ENCODE measurements around the gene RASGRF2.

RASGRF2 gene

DNA sequence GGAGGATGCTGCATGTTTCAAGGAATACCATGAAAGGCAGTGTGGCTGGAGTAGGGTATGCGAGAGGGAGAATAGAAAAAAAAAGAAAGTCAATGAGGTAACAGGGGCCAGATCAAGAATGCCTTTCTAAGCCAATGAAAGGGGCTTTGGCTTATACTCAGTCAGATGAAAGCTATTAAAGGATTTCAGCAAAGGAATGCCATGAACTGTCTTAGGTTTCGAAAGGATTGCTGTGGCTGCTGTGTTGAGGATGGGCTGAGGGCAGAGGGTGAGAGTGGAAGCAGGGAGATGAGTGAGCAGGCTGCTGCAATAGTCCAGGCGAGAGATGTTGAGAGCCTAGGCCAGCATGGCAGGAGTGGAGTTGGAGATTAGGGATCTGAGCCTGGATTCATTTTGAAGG is 137.6 kb downstream of the RASGRF2 start:
- TF ChIP-seq FOXM1 (IDR thresholded peaks at IDR 0.05; ENCODE audit: borderline replicate concordance, low read depth), result no peak
- TF ChIP-seq, protein P1, sequence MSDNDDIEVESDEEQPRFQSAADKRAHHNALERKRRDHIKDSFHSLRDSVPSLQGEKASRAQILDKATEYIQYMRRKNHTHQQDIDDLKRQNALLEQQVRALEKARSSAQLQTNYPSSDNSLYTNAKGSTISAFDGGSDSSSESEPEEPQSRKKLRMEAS (IDR thresholded peaks at IDR 0.05), result no peak
- no peak for TF ChIP-seq EP300 (IDR thresholded peaks at IDR 0.05; ENCODE audit: borderline replicate concordance)
- TF ChIP-seq TCF12 (IDR thresholded peaks at IDR 0.05; ENCODE audit: low read depth), result no peak
- no peak for TF ChIP-seq RAD21 (IDR thresholded peaks at IDR 0.05; ENCODE audit: low read depth)
- TF ChIP-seq EGR1 (IDR thresholded peaks at IDR 0.05), result no peak
- TF ChIP-seq, protein P2, sequence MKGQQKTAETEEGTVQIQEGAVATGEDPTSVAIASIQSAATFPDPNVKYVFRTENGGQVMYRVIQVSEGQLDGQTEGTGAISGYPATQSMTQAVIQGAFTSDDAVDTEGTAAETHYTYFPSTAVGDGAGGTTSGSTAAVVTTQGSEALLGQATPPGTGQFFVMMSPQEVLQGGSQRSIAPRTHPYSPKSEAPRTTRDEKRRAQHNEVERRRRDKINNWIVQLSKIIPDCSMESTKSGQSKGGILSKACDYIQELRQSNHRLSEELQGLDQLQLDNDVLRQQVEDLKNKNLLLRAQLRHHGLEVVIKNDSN (IDR thresholded peaks at IDR 0.05), result no peak
- no peak for TF ChIP-seq TEAD4 (IDR thresholded peaks at IDR 0.05)
- no peak for TF ChIP-seq NFIC (IDR thresholded peaks at IDR 0.05)
- no peak for TF ChIP-seq CREB1 (IDR thresholded peaks at IDR 0.05; ENCODE audit: low read depth)
- TF ChIP-seq CEBPB (IDR thresholded peaks at IDR 0.05), result no peak

DNA sequence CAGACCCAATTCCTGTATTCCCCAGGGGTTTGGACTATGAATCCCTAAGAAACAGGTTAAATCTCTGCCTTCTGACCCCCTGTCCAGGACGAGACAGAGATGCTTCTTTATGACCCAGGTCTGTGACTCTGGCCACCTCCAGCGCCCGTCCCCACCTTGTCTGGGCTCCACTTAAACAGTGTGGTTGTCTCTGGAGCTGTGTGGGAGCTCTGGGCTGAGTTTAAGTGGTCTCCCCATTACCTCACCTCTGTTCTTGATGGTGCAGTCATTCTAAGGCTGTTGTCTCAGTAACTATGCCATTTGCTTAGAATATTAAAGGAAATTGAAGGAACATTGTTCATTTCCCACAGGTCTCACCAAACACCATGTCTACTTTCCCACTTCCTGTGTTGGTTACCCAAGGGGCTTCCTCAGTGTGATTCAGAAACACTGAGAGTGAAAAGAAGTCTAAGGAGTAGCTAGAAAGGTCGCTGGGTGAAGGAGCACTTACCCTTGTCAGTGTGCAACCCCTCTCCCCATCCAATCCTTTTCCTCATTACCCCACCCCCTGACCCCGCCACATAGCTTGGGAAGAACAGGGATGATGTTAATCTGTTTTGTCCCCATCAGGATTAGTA is 145.2 kb downstream of the RASGRF2 start:
- TF ChIP-seq CREB1 (IDR thresholded peaks at IDR 0.05; ENCODE audit: low read depth) (no peak), TEAD4 (IDR thresholded peaks at IDR 0.05) (no peak), TAF1 (IDR thresholded peaks at IDR 0.05; ENCODE audit: low read depth) (no peak), CEBPB (IDR thresholded peaks at IDR 0.05) (no peak), ZBTB7A (IDR thresholded peaks at IDR 0.05; ENCODE audit: low read depth) (no peak), NFIC (IDR thresholded peaks at IDR 0.05) (no peak), EP300 (IDR thresholded peaks at IDR 0.05; ENCODE audit: borderline replicate concordance) (no peak), YY1 (IDR thresholded peaks at IDR 0.05; ENCODE audit: low read depth) (no peak), FOXM1 (IDR thresholded peaks at IDR 0.05; ENCODE audit: borderline replicate concordance, low read depth) (no peak), TCF12 (IDR thresholded peaks at IDR 0.05; ENCODE audit: low read depth) (no peak), RAD21 (IDR thresholded peaks at IDR 0.05; ENCODE audit: low read depth) (no peak), EGR1 (IDR thresholded peaks at IDR 0.05) (no peak)
- TF ChIP-seq, protein P3, sequence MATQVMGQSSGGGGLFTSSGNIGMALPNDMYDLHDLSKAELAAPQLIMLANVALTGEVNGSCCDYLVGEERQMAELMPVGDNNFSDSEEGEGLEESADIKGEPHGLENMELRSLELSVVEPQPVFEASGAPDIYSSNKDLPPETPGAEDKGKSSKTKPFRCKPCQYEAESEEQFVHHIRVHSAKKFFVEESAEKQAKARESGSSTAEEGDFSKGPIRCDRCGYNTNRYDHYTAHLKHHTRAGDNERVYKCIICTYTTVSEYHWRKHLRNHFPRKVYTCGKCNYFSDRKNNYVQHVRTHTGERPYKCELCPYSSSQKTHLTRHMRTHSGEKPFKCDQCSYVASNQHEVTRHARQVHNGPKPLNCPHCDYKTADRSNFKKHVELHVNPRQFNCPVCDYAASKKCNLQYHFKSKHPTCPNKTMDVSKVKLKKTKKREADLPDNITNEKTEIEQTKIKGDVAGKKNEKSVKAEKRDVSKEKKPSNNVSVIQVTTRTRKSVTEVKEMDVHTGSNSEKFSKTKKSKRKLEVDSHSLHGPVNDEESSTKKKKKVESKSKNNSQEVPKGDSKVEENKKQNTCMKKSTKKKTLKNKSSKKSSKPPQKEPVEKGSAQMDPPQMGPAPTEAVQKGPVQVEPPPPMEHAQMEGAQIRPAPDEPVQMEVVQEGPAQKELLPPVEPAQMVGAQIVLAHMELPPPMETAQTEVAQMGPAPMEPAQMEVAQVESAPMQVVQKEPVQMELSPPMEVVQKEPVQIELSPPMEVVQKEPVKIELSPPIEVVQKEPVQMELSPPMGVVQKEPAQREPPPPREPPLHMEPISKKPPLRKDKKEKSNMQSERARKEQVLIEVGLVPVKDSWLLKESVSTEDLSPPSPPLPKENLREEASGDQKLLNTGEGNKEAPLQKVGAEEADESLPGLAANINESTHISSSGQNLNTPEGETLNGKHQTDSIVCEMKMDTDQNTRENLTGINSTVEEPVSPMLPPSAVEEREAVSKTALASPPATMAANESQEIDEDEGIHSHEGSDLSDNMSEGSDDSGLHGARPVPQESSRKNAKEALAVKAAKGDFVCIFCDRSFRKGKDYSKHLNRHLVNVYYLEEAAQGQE (IDR thresholded peaks at IDR 0.05; ENCODE audit: low read depth), result no peak
- TF ChIP-seq, protein P1 (IDR thresholded peaks at IDR 0.05), result no peak
- TF ChIP-seq, protein P2 (IDR thresholded peaks at IDR 0.05), result no peak

DNA sequence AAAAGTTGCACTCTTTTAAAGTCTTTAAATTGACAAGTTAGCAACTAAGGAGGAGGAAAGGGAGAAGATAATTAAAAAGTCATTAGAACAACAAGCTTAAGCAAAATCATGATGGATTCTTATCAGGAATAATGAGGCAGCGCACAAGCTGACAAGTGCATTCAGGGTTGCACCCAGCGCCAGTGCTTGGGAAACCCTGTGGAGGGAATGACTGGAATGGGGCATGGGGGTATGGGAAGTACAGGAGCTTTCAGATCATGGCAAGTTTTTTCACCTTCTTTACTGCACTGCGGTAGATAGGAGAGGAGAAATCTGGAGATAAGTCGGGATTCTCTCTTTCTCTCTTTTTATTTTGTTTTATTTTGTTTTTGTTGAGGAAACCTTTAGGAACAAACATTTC is 155.1 kb downstream of the RASGRF2 start:
- TF ChIP-seq YY1 (IDR thresholded peaks at IDR 0.05; ENCODE audit: low read depth) (no peak), CREB1 (IDR thresholded peaks at IDR 0.05; ENCODE audit: low read depth) (no peak), TEAD4 (IDR thresholded peaks at IDR 0.05) (no peak), FOXM1 (IDR thresholded peaks at IDR 0.05; ENCODE audit: borderline replicate concordance, low read depth) (no peak), ZBTB7A (IDR thresholded peaks at IDR 0.05; ENCODE audit: low read depth) (no peak), EP300 (IDR thresholded peaks at IDR 0.05; ENCODE audit: borderline replicate concordance) (no peak), CEBPB (IDR thresholded peaks at IDR 0.05) (no peak), EGR1 (IDR thresholded peaks at IDR 0.05) (no peak), RAD21 (IDR thresholded peaks at IDR 0.05; ENCODE audit: low read depth) (no peak), NFIC (IDR thresholded peaks at IDR 0.05) (no peak)
- TF ChIP-seq, protein P3 (IDR thresholded peaks at IDR 0.05; ENCODE audit: low read depth), result no peak
- TF ChIP-seq, protein P2 (IDR thresholded peaks at IDR 0.05), result no peak
- TF ChIP-seq, protein P1 (IDR thresholded peaks at IDR 0.05), result no peak

DNA sequence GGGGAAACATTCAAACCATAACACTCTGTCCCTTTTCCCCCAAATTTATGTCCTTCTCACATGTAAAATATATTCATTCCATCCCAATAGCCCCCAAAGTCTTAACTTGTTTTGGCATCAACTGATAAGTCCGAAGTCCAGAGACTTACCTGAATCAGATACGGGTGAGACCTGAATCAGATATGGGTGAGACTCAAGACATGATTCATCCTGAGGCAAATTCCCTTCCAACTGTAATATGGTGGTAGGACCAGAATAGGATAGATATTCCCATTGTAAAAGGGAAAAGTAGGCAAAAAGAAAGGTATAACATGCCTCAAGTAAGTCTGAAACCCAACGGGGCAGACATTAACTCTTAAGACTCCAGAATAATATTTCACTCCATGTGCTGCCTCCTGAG is 157.4 kb downstream of the RASGRF2 start:
- no peak for TF ChIP-seq CREB1 (IDR thresholded peaks at IDR 0.05; ENCODE audit: low read depth)
- TF ChIP-seq, protein P2 (IDR thresholded peaks at IDR 0.05), result no peak
- TF ChIP-seq RAD21 (IDR thresholded peaks at IDR 0.05; ENCODE audit: low read depth), result no peak

DNA sequence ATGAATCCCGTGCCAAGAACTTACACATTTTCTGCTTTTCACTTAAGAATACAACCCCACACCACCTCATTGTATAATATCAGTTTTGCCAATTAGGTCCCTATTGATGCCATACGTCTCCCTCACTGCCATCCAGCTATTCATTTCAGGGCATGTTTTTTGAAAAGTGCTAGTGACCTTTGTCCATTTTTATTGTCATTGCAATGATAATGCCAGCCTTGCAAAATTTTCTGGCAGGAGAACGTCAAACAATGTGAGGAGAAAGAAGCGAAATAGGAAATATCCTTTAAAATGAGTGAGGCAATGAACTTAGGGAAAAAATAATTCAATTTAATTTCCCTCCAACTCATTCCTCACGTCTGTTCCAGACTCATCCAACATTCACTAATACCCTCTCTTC is 161.1 kb downstream of the RASGRF2 start:
- TF ChIP-seq TEAD4 (IDR thresholded peaks at IDR 0.05) (no peak), EGR1 (IDR thresholded peaks at IDR 0.05) (no peak), RAD21 (IDR thresholded peaks at IDR 0.05; ENCODE audit: low read depth) (no peak), TCF12 (IDR thresholded peaks at IDR 0.05; ENCODE audit: low read depth) (no peak), CEBPB (IDR thresholded peaks at IDR 0.05) (no peak), YY1 (IDR thresholded peaks at IDR 0.05; ENCODE audit: low read depth) (no peak)
- TF ChIP-seq, protein P3 (IDR thresholded peaks at IDR 0.05; ENCODE audit: low read depth), result no peak

Data from Ishikawa (cell line).